Stimulated activated CD8-positive, alpha-beta memory T cell treated with anti-CD3 and anti-CD28 coated beads, Interleukin-15, amount 100 ng/mL, for 4 hours (primary cell): ENCODE data around the gene CNTNAP2.

ENCODE experiments used
- DNase-seq, 2 donors: peaks; one replicate each; pipeline ENCODE4 v3.0.0-alpha.2; 2020; ENCODE audit warnings: low read depth in 2 of 2

The CNTNAP2 gene

DNA sequence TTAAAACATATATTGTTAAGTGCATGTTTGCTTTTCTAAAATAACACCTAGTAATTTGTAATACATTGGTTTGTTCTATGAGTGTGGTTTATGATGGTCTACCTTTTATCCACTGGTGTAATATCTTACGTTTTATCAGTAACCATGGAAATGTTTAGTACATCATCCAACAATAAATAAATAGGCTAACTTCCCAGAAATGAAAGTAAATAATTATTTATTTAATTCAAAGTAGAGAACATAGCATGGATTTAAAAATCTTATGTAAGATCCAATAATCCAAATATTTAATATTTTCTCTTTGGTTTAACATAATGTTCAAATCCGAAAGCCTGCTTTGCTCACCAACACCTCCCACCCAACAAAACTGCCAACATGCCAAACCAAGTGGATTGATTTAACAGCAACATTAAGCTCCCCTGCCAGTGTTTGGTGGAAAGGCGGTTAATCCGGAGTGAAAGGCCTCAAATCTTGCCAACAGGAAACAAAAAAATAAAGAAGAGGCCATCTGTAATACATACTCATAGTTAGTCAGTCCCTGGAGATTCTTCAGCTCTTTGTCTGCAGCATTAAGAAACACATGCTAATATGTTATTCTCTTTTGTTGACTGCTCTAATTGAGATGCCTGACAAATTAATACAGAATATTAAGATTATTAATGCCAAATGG, 897.8 kb downstream of the CNTNAP2 start:
- no peak for DNase-seq

DNA sequence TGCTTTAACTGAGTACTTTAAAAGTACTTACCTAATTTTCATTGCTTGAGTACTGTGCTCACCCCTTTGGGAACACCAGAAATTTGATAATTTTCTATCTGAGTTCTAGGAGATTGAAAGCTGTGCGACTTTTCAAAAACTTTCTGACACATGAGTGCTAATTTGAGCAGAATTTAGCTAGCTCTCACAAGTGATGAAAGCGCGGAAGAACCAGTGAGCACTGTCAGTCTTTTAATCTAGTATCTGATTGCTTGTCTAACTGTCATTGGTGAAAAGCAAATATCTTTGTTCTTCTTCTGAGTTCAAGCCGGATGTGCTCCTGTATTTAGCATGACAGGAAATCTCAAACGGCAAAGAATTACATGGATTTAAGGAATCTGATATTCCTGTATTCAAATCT, 899.4 kb downstream of the CNTNAP2 start:
- no peak for DNase-seq

DNA sequence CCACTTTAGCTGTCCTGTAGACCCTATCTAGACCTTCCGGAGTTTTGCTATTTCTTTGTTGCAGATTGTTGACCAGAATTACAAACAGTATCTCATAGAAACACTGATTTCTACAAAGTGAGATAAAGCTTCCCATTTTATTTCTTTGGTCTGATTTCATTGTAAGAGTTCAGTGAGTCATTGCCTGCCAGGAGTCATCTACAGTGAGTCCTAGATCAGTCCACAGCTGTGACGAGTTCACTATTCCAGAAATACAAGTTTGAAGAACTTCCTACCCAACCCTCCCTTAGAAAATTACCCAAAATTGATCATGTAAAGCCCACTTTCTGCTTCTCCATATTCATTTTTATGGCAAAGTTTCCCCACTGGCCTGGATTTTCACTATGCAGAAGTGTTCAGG, 905.5 kb downstream of the CNTNAP2 start:
- no peak for DNase-seq

DNA sequence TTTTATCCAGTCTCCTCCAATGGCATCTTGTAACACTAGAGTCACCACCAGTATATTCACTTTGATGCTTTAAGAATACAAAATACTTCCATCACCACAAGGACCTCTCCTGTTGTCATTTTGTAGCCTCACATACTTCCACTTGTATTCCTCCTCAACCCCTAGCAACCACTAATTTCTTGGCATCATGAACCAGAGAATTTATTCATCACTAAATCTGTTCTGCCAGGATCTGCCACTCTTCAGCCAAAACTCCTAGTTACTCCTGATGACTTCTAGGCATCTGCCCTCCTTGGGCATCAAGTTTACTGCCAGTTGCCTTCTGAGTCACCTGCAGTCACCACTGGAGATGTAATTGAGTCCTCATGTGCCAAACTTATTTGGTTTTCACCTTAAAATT, 906.8 kb downstream of the CNTNAP2 start:
- no peak for DNase-seq

DNA sequence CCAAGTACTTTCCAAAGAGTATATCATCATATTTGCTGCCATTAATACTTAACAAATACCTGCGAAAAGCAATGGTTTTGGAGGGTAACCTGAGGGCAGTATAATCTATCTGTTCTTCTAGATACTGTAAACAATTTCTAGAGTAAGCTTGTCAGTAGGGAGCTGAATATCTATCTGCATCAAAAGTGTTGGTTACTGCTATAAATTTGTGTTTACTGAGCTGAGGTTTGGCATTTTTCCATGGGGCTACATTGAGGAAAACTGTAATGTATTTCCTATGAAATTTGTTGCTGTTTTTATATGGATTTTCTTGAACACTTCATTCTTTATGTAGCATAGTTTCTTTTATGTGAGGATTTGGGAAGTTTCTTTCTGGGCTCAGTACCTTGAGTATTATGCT, 913.4 kb downstream of the CNTNAP2 start:
- no peak for DNase-seq

DNA sequence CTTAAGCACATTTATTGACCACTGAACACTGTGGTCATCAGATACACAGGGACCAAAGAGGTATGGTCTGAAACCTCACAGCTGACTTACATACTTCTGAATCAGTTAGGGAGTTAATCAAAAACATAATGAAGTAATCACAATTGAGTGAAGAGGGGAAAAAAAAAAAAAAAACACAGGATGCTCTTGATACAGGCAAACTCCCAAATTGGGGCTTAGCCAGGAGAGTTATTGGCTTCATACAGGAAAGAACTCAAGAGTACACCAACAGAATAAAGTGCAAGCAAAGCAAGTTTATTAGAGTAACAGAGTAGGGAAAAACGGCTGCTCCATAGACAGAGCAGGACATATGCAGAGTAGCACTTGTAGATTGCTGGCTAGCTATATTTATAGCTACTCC, 917.0 kb downstream of the CNTNAP2 start:
- DNase-seq, result no peak

DNA sequence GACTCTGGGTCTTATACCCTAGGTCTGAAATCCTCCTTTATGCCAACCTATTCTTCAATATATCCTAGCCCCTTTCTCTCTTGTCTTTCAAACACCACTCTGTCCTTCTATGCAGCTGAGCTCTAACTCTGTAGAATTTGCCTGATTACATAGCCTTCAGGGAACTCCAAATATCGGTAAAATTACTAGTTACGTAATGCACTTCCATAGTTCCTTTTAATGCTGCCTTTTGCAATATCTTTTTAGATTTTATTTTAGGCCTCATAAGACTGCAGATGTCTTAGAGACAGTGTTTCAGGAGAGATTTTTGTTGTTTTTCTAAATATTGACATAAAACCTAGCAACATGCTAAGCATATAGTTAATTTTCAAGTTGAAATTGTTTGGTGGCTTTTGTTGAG, 924.8 kb downstream of the CNTNAP2 start:
- no peak for DNase-seq

DNA sequence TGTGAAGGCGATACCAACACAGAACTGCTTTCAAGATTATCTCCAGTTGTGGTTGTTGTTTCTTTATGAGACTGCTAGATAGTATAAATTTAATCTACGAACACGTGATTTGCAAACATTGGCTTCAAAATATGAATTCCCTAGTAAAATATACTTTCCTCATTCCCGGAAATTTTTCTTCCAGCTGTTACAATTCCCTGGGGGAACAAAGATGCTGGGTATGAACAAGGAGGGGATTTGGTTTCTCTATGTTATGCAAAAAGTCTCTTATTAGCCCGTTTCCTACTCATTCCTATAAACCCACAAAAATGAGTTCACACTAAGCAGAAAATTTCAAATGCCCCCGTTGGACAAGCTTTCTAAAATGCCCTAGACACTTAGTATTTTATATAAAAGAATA, 928.3 kb downstream of the CNTNAP2 start:
- no peak for DNase-seq

DNA sequence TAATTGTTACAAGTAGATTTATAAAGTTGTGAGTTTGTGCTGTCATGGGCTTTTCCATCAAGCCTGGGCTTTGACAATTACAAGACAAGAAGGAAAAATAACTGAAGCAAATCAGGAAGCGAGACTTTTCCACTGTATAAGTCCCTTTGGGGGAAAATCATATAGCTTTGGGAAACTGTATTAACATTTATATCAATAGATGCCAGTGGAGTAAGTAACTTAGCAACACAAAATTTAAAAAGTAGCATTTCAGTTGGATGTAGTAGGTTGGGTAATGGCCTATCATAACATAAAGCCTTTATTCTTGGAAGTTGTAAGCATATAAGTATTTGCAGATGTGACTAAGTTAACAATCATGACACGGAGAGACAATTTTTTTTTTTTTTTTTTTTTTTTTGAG, 931.1 kb downstream of the CNTNAP2 start:
- no peak for DNase-seq

DNA sequence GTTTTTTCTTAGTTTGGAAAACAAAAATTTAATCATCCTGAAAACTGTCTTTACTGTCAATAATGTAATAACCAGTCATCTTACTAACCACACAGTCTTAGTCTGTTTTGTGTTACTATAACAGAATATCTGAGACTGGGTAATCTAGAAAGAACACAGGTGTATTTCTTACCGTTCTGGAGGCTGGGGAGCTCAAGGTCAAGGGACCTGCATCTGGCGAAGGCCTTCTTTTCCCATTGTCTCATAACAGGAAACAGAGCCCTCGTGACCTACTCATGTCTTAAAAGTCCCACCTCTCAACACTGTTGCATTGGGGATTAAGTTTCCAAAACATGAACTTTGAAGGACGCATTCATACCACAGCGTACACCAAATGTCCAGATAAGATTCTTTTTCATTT, 932.3 kb downstream of the CNTNAP2 start:
- no peak for DNase-seq

DNA sequence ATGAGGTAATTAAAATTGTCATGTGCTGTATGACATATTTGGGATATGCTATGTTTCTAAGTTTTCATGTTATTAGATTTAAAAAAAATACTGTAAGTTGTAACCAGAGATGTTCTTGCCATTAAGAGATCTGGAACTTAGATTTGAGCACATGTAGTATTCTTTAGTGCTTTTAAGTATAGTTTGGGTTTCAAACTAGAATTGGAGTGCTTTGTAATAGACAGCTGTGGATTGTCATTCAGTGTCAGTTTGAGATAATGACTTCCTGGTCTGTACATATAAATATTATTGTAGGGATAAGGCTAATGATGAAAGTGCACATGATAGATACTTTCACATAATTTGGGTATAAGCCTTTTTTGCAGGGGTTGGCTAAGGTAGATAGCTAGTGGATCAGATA, 936.2 kb downstream of the CNTNAP2 start:
- DNase-seq, result no peak

DNA sequence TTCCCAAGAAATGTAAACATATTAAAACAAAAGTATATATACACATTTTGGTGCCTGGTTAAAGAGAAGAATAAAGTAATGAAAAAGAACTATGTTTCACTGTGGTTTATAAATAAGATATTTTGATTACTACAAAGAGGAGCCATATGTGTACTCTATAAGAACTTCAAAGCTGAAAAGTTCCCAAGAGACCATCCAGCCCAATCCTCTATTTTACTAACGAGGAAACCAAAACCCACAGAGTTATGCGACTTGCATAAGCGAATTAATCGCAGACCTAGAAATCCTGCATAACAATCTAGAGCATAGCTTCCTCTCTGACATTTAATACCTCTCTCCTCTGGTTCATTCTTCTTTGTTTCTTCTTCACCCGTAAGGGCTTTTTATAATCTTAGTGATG, 937.1 kb downstream of the CNTNAP2 start:
- no peak for DNase-seq

DNA sequence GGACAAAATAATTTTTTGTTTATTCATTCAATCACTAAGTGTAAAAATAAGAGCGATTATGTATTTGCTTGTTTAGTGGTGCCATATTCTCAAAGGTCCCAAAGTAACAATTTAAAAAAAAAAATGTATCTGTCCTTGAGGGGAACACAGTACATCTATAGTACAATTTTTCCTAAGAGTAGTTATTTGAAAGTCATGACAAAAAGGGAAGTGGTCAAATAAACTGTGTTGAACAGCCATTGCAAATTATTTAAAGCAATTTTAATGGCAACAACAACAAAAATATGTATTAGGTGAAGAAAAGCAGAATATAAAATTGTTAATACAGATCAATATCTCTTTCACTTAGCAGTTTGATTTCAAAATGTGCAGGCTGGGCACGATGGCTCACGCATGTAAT, 943.5 kb downstream of the CNTNAP2 start:
- DNase-seq, result no peak

DNA sequence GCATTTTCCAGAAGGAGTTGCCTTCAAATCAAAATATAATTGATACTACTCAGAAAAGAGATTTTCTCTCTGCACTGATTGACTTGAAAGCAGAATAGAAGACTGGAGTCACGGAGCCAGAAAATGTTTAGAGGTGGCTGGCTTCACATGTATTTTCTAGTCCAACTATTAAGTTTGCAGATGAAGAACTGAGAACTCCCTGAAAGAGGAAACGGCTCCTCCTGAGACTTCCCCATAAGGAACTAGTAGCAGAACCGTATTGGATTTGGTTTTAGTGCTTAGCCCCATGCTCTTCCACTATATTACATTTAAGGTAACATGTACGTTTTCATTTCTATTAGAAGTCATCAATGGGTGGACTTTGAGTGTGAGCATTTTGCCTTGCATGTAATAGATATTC, 946.3 kb downstream of the CNTNAP2 start:
- DNase-seq, result no peak

DNA sequence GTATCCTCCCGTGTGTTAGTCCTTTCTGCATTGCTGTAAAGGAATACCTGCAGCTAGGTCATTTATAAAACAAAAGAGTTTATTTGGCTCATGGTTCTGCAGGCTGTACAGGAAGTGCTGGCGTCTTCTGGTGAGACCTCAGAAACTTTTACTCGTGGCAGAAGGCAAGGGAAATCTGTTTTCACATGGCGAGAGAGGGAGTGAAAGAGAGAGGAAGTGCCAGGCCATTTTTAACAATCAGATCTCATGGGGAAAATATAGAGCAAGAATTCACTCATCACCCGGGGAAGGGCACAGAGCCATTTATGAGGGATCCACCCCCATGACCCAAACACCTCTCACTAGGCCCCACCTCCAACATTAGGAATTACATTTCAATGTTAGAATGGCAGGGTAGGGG, 952.2 kb downstream of the CNTNAP2 start:
- no peak for DNase-seq

DNA sequence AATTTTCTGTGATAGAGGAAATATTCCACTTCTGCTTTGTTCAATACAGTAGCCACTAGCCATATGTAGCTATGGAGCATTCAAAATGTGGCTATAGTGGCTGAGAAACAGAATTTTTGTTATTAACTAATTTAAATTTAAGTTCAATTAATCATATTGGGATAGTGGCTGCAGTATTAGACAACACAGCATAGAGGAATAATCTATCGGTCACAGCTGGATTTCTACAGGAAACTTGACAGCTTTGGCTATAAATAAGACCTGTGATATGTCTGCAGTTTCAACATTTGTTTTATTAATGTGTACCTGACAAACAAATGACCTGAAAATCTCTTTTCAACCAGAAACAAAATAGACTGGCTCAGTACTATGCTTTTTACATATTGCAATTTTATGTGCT, 953.2 kb downstream of the CNTNAP2 start:
- no peak for DNase-seq

DNA sequence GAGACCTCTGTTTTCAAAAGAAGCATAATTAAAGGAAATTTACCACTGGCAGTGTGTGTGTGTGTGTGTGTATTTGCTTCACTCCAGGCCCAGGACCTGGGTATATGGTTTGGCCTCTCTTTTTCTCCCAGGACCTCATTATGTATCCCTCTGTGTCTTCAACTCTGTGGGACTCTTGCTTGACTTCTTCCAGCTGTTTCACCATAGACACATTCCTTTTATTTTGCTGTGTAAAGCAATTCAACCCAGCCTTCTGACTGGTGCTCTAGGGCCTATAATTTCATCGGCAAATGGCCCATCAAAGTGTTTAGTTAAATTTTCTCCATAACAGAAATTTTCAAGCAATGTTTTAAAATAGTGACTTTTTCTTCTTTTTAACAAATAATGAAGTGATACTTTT, 954.3 kb downstream of the CNTNAP2 start:
- DNase-seq, result no peak

DNA sequence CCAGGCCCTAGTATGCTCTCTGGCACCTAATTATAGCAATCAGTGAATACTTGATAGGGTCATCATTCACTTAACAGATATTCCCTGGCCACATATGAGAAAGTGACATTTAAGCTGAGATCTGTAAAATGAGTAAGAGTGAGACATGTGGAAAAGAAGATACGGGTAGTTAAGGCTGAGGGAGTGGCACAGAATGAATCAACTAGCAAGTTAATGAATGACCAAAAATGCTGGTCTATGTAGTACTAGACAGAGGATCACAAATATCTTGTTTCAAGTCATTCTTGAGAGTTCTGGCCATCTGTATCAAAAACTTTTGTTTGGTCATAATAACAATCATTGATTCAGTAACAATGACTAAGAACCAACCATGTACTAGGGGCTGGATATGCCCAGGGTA, 954.9 kb downstream of the CNTNAP2 start:
- no peak for DNase-seq

DNA sequence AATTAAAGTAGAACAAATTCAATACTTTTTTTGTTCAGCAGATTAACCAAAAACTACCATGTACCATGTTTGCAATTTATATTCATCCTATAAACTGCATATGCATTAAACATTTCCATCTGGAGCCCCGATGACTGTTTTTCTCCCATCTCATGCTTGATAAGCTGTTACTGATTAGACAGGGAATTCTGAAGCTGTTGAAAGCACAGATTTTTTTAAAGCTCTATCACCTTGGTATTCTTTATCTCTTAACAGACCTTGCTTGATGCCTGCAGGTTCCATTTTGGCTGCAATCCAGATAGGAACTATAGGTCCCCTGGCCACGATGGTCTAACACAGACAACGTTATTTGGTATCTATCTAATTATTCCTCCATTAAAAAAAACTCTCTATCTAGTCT, 961.7 kb downstream of the CNTNAP2 start:
- no peak for DNase-seq

DNA sequence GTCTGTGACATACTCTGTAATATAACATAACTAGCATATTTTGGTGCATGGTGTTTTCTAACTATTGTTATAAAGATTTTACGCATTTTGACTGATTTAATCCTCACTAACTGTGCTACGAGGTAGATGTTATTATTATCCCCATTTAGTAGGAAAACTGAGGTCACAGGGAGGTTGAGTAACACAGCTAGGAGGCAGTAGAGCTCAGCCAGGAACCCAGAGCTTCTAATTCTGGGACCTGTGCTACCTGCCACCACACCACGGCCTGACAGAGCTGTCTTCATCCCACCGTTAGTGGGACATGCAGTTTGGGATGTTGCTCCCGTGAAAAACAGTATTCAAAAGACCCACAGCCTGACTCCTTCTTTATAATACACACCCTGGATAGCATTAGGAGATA, 962.5 kb downstream of the CNTNAP2 start:
- no peak for DNase-seq

DNA sequence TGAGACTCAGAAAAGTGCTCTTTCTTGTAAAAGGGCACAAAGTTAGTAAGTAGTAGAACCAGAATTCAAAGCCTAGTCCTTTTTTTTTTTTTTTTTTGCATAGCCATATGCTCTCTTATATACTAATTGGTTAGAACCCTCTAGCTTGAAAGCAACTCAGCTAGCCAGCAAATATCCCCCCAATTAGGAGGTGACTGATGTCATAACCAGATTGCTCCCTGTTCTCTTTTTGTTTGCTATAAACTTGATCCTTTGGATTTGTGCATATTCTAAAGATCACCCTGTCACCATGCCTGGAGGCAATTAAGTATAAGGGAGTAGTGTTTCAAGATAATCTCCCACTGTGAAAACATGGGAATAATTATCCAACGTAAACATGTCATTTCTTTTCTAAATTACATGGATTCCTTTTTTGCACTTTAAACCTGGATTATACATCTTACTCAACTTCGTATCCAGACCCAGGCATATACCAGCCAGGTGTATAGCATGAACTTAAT, 963.4 kb downstream of the CNTNAP2 start:
- no peak for DNase-seq

DNA sequence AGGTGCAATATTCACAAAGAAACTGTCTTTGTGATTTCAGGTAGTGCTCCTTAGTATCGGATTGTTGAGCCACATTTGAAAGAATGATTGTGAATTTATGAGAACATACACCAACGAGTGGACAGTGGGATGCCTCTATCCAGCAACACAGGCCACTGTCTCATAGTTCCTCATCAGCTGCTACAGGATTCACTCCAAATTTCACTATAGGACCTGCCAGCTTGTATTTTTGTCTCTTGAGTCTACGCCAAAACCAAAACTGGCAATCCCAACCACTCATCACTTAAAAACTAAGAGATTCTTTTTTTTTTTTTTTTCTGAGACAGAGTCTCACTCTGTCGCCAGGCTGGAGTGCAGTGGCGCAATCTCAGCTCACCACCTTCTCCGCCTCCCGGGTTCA, 964.5 kb downstream of the CNTNAP2 start:
- no peak for DNase-seq

DNA sequence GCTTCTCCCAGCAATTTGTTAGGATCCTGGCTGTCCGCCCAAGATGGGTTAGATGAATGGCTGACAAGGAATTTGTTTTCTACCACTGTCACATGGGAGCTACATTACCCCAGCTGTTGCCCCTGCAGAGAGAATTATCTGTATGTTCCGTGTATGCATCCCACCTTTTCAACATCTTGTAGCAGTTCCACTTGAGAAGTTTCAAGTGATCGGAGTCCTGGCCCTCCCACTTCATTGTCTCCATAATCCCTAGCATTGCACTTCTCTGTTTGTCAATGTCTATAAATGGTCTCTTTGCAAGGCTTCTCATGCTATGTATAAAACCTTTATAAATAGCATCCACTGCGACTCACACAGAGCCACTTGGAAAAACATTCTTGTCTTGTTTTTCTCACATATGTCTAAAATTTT, 972.5 kb downstream of the CNTNAP2 start:
- no peak for DNase-seq

DNA sequence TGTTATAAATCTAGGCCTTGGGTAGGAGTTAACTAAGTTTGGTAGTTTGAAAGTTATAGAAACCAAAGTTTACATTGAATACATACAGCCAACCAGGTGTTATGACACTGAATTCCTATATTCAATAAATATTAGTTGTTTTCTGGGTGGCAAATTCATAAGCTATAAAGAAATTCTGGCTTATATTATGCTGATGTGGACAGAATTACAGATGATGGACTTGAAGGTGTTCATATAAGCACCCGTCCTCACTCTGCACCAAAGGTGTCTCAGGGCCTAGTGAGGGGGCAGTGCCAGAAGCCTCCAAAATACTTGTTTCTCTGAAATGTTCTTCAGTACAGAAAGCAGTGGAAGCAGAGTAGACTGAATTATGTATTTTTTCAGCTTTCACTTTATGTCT, 973.0 kb downstream of the CNTNAP2 start:
- no peak for DNase-seq
